GM19099 (cell line): ENCODE results near the gene DDX3X.
A peak's percentile ranks its signal among the peaks of the same experiment; 100 is the strongest.

Source experiments
- POLR2A ChIP-seq: IDR thresholded peaks from 3 replicates; pipeline ENCODE4 v1.6.1; 2011; ENCODE audit warnings: low read depth; ENCODE audit not compliant: insufficient read length; ENCODE audit errors: extremely low read depth

The DDX3X gene

GRCh38 chrX:41338436-41338835 is 4.5 kb downstream of the DDX3X start:
- no peak for TF ChIP-seq POLR2A

- TF ChIP-seq POLR2A = no peak
These were observed 5.2 kb downstream of the DDX3X start for GRCh38 chrX:41339148-41339547.

GRCh38 chrX:41344053-41344452 is 10.1 kb downstream of the DDX3X start:
- TF ChIP-seq POLR2A = no peak

- TF ChIP-seq POLR2A = no peak
These were observed 13.2 kb downstream of the DDX3X start for GRCh38 chrX:41347186-41347585.

GRCh38 chrX:41348551-41348950 is 14.6 kb downstream of the DDX3X start:
- no peak for TF ChIP-seq POLR2A

- TF ChIP-seq POLR2A = peak; percentile 20
These were observed 16.4 kb downstream of the DDX3X start for GRCh38 chrX:41350150-41350975.

GRCh38 chrX:41350976-41351569 is 17.1 kb downstream of the DDX3X start:
- TF ChIP-seq POLR2A = no peak

- TF ChIP-seq POLR2A = peak; percentile 11
These were observed 18.0 kb downstream of the DDX3X start for GRCh38 chrX:41351923-41352322.

GRCh38 chrX:41352329-41352838 is 18.4 kb downstream of the DDX3X start:
- no peak for TF ChIP-seq POLR2A

GRCh38 chrX:41353985-41354384 is 20.0 kb downstream of the DDX3X start:
- TF ChIP-seq POLR2A = no peak

- TF ChIP-seq POLR2A = no peak
These were observed 35.2 kb downstream of the DDX3X start for GRCh38 chrX:41369152-41369551.

- no peak for TF ChIP-seq POLR2A
These were observed 40.1 kb downstream of the DDX3X start for GRCh38 chrX:41373989-41374606.

- no peak for TF ChIP-seq POLR2A
These were observed 43.7 kb downstream of the DDX3X start for GRCh38 chrX:41377624-41378023.

- no peak for TF ChIP-seq POLR2A
These were observed 47.7 kb downstream of the DDX3X start for GRCh38 chrX:41381685-41382084.

GRCh38 chrX:41382714-41383645 is 49.0 kb downstream of the DDX3X start:
- TF ChIP-seq POLR2A = no peak
